OCI-LY1 (cell line): ENCODE measurements around the gene PRSS58.

Experiments
- H2AFZ ChIP-seq: fragments of 200-600 bp; sonication (generic), shearing (Covaris generic); 2 replicates; pipeline ENCODE4 v1.6.0; 2014; ENCODE audit warnings: antibody characterized with exemption, mild to moderate bottlenecking, low read length
- H3F3A ChIP-seq: fragments of 200-600 bp; sonication (generic), shearing (Covaris generic); 2 replicates; pipeline ENCODE4 v1.6.0; 2014; ENCODE audit warnings: mild to moderate bottlenecking, antibody characterized with exemption, low read length, moderate library complexity; ENCODE audit not compliant: insufficient read depth
- H3K27ac ChIP-seq: fragments of 200-600 bp; sonication (generic); 2 replicates; pipeline ENCODE4 v1.5.1; 2014; ENCODE audit warnings: low read length, mixed run types, mild to moderate bottlenecking, low read depth; ENCODE audit not compliant: poor library complexity, severe bottlenecking
- H3K27me3 ChIP-seq: fragments of 200-600 bp; sonication (generic); 2 replicates; pipeline ENCODE4 v1.6.0; 2014; ENCODE audit warnings: antibody characterized with exemption, mild to moderate bottlenecking, low read length, moderate library complexity; ENCODE audit not compliant: insufficient read depth
- H3K36me3 ChIP-seq: fragments of 200-600 bp; sonication (generic); 2 replicates; pipeline ENCODE4 v1.6.1; 2014; ENCODE audit warnings: mild to moderate bottlenecking, antibody characterized with exemption, low read length, moderate library complexity, mixed read lengths; ENCODE audit not compliant: insufficient read depth
- H3K4me1 ChIP-seq: fragments of 200-600 bp; sonication (generic); 2 replicates; pipeline ENCODE4 v1.5.1; 2014; ENCODE audit warnings: mild to moderate bottlenecking, low read length, moderate library complexity; ENCODE audit not compliant: insufficient read depth, severe bottlenecking
- H3K4me2 ChIP-seq: fragments of 200-600 bp; sonication (generic), shearing (Covaris generic); 2 replicates; pipeline ENCODE4 v1.6.1; 2014; ENCODE audit warnings: low read length
- H3K4me3 ChIP-seq: fragments of 200-600 bp; sonication (generic); 2 replicates; pipeline ENCODE4 v1.5.1; 2014; ENCODE audit warnings: low read length, low read depth, mild to moderate bottlenecking, mixed read lengths; ENCODE audit not compliant: poor library complexity, severe bottlenecking
- H3K79me2 ChIP-seq: fragments of 200-600 bp; shearing (Covaris generic); 2 replicates; pipeline ENCODE4 v1.6.1; 2016; ENCODE audit warnings: mixed run types, low read length, mixed read lengths; ENCODE audit not compliant: insufficient read depth
- H3K9ac ChIP-seq: fragments of 200-600 bp; sonication (generic), shearing (Covaris generic); 2 replicates; pipeline ENCODE4 v1.6.1; 2014; ENCODE audit warnings: mild to moderate bottlenecking, low read length, mixed read lengths
- H3K9me2 ChIP-seq: fragments of 200-600 bp; sonication (generic), shearing (Covaris generic); 2 replicates; pipeline ENCODE4 v1.6.1; 2014; ENCODE audit warnings: low read depth, mild to moderate bottlenecking, low read length, mixed read lengths
- H3K9me3 ChIP-seq: fragments of 200-600 bp; shearing (Covaris generic); 2 replicates; pipeline ENCODE4 v1.6.1; 2014; ENCODE audit warnings: low read length, mixed read lengths
- H4K20me1 ChIP-seq: fragments of 200-600 bp; sonication (generic), shearing (Covaris generic); 2 replicates; pipeline ENCODE4 v1.6.0; 2016; ENCODE audit warnings: mild to moderate bottlenecking, low read length; ENCODE audit not compliant: insufficient read depth
- CTCF ChIP-seq: fragments of 200-600 bp; sonication (generic), shearing (Covaris generic); IDR thresholded peaks from 2 replicates; pipeline ENCODE4 v1.5.1; 2017; ENCODE audit warnings: mild to moderate bottlenecking, antibody characterized with exemption, low read length, moderate library complexity, mixed read lengths
- EZH2 ChIP-seq: fragments of 200-600 bp; sonication (generic), shearing (Covaris generic); IDR thresholded peaks from 2 replicates; pipeline ENCODE4 v1.8.0; 2017; ENCODE audit warnings: borderline replicate concordance, mixed run types, mild to moderate bottlenecking, antibody characterized with exemption, low read length, moderate library complexity, mixed read lengths

The PRSS58 gene

GRCh38 chr7:142231716-142232115 is 26.1 kb downstream of the PRSS58 start:
- Histone ChIP-seq H3K27me3 (no peaks in the 10 kb centered on the region), H3K4me1 (no peaks in the 10 kb centered on the region), H3F3A (no peaks in the 10 kb centered on the region), H3K4me3 (no peak overlapping the region), H2AFZ (no peak overlapping the region), H3K27ac (no peak overlapping the region), H3K9me2 (no peaks in the 10 kb centered on the region), H4K20me1 (no peaks in the 10 kb centered on the region), H3K9me3 (no peaks in the 10 kb centered on the region), H3K9ac (no peak overlapping the region), H3K4me2 (no peak overlapping the region), H3K79me2 (no peaks in the 10 kb centered on the region), H3K36me3 (no peaks in the 10 kb centered on the region)
- TF ChIP-seq EZH2 (no peak), CTCF (peak; percentile 49)

GRCh38 chr7:142228537-142229104 is 29.2 kb downstream of the PRSS58 start:
- Histone ChIP-seq H3K79me2 (no peaks in the 10 kb centered on the region), H3K4me2 (no peak overlapping the region), H3K27me3 (no peaks in the 10 kb centered on the region), H3K4me3 (no peak overlapping the region), H3K36me3 (no peaks in the 10 kb centered on the region), H3K9ac (no peak overlapping the region), H3K9me2 (no peaks in the 10 kb centered on the region), H4K20me1 (no peaks in the 10 kb centered on the region), H3K9me3 (no peaks in the 10 kb centered on the region), H3K27ac (no peak overlapping the region), H2AFZ (no peak overlapping the region), H3F3A (no peaks in the 10 kb centered on the region), H3K4me1 (no peaks in the 10 kb centered on the region)
- TF ChIP-seq EZH2 (no peak), CTCF (no peak)
